ENCODE results near the gene PSMA7. TPM values are rescaled to one million over a fixed set of nuclear protein-coding genes. Genes with fewer than 3 reads are reported as not detected.

The PSMA7 gene
- total RNA-seq, 1 donor from 2014 or later: 301 TPM

DNA sequence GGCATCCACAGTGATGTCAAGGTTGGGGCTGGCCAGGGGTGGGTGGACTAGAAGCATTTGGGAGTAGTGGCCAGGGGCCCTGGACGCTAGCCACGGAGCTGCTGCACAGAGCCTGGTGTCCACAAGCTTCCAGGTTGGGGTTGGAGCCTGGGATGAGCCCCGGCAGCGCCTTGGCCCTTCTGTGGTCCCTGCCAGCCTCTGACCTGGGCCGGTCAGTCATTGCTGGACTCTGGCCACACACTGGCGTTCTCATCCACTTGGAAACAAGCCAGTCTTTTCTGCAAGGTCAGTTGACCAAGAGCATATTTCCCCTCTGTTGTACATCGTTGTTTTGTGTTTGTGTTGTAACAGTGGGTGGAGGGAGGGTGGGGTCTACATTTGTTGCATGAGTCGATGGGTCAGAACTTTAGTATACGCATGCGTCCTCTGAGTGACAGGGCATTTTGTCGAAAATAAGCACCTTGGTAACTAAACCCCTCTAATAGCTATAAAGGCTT is 8.4 kb downstream of the PSMA7 start:
- Histone ChIP-seq H3K36me3 (peaks cover 55 to 96% of the 10 kb centered on the region in 2 donors), H3K9me3 (no peaks in the 10 kb centered on the region), H3K4me3 (no peak overlapping the region), H3K27me3 (no peaks in the 10 kb centered on the region), H3K4me1 (no peaks in the 10 kb centered on the region), H3K27ac (peak overlapping the region; percentile 17 to 60)
- intact Hi-C loops (cut with DNase I): no loop called here
- TF ChIP-seq, protein P1, sequence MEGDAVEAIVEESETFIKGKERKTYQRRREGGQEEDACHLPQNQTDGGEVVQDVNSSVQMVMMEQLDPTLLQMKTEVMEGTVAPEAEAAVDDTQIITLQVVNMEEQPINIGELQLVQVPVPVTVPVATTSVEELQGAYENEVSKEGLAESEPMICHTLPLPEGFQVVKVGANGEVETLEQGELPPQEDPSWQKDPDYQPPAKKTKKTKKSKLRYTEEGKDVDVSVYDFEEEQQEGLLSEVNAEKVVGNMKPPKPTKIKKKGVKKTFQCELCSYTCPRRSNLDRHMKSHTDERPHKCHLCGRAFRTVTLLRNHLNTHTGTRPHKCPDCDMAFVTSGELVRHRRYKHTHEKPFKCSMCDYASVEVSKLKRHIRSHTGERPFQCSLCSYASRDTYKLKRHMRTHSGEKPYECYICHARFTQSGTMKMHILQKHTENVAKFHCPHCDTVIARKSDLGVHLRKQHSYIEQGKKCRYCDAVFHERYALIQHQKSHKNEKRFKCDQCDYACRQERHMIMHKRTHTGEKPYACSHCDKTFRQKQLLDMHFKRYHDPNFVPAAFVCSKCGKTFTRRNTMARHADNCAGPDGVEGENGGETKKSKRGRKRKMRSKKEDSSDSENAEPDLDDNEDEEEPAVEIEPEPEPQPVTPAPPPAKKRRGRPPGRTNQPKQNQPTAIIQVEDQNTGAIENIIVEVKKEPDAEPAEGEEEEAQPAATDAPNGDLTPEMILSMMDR (IDR thresholded peaks at IDR 0.05): no peak
- DNase-seq (ENCODE audit: low spot score in 2 of 2): peak in 1 of 2 donors; percentile 71

DNA sequence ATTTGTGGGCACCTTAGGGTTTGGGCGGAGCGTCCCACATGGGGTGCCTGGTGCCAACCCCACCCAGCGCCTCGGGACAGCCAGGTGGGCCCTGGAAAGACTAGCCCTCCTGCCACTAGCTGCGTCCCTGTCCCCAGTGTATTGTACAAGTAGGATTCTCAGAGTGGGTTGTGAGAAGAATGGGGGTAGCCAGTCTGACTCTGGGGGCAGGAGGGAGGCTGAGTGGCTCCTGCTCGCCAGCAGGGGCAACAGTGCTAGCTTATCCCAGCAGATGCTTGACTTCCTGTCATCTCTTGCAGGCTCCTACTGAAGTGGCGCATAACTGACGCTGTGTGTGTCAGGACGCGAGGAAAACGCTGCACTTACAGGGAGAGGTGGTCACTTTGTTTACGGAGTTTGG is 9.3 kb downstream of the PSMA7 start:
- H3K36me3 ChIP-seq: peaks cover 55 to 96% of the 10 kb centered on the region in 2 donors
- H3K4me1 ChIP-seq: no peaks in the 10 kb centered on the region
- intact Hi-C loops (cut with DNase I): no loop called here
- no peak overlapping the region for H3K27ac ChIP-seq
- H3K4me3 ChIP-seq: no peak overlapping the region
- no peaks in the 10 kb centered on the region for H3K9me3 ChIP-seq
- TF ChIP-seq, protein P1 (IDR thresholded peaks at IDR 0.05): no peak
- no peaks in the 10 kb centered on the region for H3K27me3 ChIP-seq
- no peak for DNase-seq (ENCODE audit: low spot score in 2 of 2)

DNA sequence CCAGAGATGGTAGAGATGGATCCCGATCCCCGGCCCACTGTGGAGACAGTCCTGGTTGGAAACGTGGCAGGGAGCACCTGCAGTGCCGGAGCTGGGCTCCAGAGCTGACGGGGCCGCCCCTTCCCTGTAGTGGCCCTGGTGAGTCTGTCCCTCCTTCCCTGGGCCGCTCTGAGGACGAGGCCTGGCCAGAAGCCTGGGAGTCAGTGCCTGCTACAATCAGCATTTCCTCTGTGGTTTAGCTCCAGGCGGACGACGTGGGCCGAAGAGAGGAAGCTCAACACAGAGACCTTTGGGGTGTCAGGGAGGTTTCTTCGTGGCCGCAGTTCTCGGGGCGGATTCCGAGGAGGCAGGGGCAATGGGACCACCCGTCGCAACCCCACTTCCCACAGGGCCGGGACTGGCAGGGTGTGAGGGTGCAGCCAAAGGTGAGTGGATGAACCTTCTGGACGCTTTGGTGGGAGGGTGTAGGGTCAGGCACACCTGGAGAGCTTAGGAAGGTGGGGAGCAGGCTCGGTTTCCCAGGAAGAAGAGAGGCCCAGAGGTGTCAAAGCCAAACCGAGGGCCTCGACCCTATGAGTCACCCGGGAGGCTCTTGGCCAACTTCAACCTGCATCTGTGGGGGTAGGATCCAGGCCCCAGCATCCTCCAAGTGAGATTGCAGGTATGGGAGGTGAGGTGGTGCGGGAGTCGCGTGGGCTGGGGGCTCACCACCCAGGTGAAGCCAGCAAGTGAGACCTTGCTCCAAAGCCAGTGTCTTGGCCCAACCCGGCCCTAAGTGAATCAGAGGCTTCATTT is 9.9 kb downstream of the PSMA7 start:
- H3K27me3 ChIP-seq: no peaks in the 10 kb centered on the region
- TF ChIP-seq, protein P1 (IDR thresholded peaks at IDR 0.05): no peak
- H3K4me3 ChIP-seq: no peak overlapping the region
- intact Hi-C loops (cut with DNase I): no loop called here
- H3K36me3 ChIP-seq: peaks cover 55 to 96% of the 10 kb centered on the region in 2 donors
- peak in 1 of 2 donors; percentile 73 for DNase-seq (ENCODE audit: low spot score in 2 of 2)
- peak overlapping the region in 1 of 2 donors; percentile 52 for H3K27ac ChIP-seq
- no peaks in the 10 kb centered on the region for H3K4me1 ChIP-seq
- H3K9me3 ChIP-seq: no peaks in the 10 kb centered on the region

DNA sequence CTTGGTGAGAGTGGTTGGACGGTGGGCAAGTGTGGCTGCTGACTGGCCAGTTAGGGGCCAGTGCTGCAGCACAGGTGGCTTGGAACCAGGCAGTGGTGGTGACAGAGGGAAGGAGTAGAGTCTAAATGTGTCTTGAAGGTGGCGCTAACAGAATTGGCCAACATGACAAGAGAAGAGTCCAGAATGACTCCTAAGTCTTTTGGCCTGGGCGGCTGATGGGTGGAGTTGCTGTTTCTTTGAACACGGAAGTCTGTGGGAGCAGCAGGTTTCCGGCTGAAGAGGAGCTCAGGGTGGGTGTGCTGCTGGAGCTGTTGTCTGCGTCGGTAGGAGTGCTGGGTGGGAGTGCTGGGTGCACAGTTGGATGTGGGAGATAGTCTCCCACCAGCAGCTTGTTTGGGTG is 10.8 kb downstream of the PSMA7 start:
- Histone ChIP-seq H3K4me3 (no peak overlapping the region), H3K9me3 (no peaks in the 10 kb centered on the region), H3K27ac (peak overlapping the region in 1 of 2 donors; percentile 52), H3K4me1 (no peaks in the 10 kb centered on the region), H3K36me3 (peaks cover 55 to 96% of the 10 kb centered on the region in 2 donors), H3K27me3 (no peaks in the 10 kb centered on the region)
- intact Hi-C loops (cut with DNase I): no loop called here
- no peak for DNase-seq (ENCODE audit: low spot score in 2 of 2)
- TF ChIP-seq, protein P1 (IDR thresholded peaks at IDR 0.05): no peak

DNA sequence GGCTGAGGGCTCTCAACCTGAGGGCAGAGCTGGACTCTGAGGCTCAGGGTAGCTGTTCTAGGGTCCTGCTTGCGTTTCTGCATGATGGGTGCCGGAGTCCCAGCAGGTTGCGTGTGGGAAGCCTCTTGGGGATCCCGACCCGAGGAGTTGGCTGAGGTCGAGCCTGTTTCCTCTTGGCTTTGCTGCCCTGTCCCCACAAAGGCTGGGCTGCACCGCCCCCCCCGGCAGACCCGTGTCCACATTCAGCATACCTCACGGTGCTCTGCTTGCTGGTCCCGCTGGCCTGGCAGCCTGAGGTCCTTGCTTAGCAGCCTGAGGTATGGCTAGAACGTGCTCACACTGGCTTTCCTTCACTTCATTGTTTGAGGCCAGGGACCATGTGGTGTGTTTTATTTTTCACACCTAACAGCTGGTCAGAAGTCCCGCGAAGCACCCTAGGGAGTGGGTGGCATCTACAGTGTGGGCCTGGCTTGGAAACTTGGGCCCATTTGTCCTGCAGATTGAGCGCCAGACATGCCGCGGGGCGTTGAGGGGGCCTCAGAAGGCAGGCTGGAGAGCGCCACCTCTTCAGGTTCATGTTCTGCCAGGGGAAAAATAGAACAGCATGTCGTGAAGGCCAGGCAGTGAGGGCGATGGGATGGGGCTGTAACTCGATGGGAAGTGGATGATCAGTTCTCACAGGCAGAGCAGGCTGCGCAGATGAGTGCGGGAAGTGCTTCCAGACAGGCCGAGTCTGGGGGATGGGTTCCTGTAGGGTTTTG is 11.5 kb downstream of the PSMA7 start:
- TF ChIP-seq, protein P1 (IDR thresholded peaks at IDR 0.05): no peak
- no peaks in the 10 kb centered on the region for H3K4me1 ChIP-seq
- DNase-seq (ENCODE audit: low spot score in 2 of 2): no peak
- H3K27me3 ChIP-seq: no peaks in the 10 kb centered on the region
- H3K4me3 ChIP-seq: no peak overlapping the region
- intact Hi-C loops (cut with DNase I): no loop called here
- H3K27ac ChIP-seq: no peak overlapping the region
- H3K36me3 ChIP-seq: peaks cover 54 to 96% of the 10 kb centered on the region in 2 donors
- H3K9me3 ChIP-seq: no peaks in the 10 kb centered on the region

All from ascending aorta (tissue), 2 donors.